OCI-LY1 (cell line): Measurements from ENCODE around the gene ZNF407.

Source experiments
- H2AFZ ChIP-seq: fragments of 200-600 bp; sonication (generic), shearing (Covaris generic); 2 replicates; pipeline ENCODE4 v1.6.0; 2014; ENCODE audit warnings: antibody characterized with exemption, mild to moderate bottlenecking, low read length
- H3F3A ChIP-seq: fragments of 200-600 bp; sonication (generic), shearing (Covaris generic); 2 replicates; pipeline ENCODE4 v1.6.0; 2014; ENCODE audit warnings: mild to moderate bottlenecking, antibody characterized with exemption, low read length, moderate library complexity; ENCODE audit not compliant: insufficient read depth
- H3K27ac ChIP-seq: fragments of 200-600 bp; sonication (generic); 2 replicates; pipeline ENCODE4 v1.5.1; 2014; ENCODE audit warnings: low read length, mixed run types, mild to moderate bottlenecking, low read depth; ENCODE audit not compliant: poor library complexity, severe bottlenecking
- H3K27me3 ChIP-seq: fragments of 200-600 bp; sonication (generic); 2 replicates; pipeline ENCODE4 v1.6.0; 2014; ENCODE audit warnings: antibody characterized with exemption, mild to moderate bottlenecking, low read length, moderate library complexity; ENCODE audit not compliant: insufficient read depth
- H3K36me3 ChIP-seq: fragments of 200-600 bp; sonication (generic); 2 replicates; pipeline ENCODE4 v1.6.1; 2014; ENCODE audit warnings: mild to moderate bottlenecking, antibody characterized with exemption, low read length, moderate library complexity, mixed read lengths; ENCODE audit not compliant: insufficient read depth
- H3K4me1 ChIP-seq: fragments of 200-600 bp; sonication (generic); 2 replicates; pipeline ENCODE4 v1.5.1; 2014; ENCODE audit warnings: mild to moderate bottlenecking, low read length, moderate library complexity; ENCODE audit not compliant: insufficient read depth, severe bottlenecking
- H3K4me2 ChIP-seq: fragments of 200-600 bp; sonication (generic), shearing (Covaris generic); 2 replicates; pipeline ENCODE4 v1.6.1; 2014; ENCODE audit warnings: low read length
- H3K4me3 ChIP-seq: fragments of 200-600 bp; sonication (generic); 2 replicates; pipeline ENCODE4 v1.5.1; 2014; ENCODE audit warnings: low read length, low read depth, mild to moderate bottlenecking, mixed read lengths; ENCODE audit not compliant: poor library complexity, severe bottlenecking
- H3K79me2 ChIP-seq: fragments of 200-600 bp; shearing (Covaris generic); 2 replicates; pipeline ENCODE4 v1.6.1; 2016; ENCODE audit warnings: mixed run types, low read length, mixed read lengths; ENCODE audit not compliant: insufficient read depth
- H3K9ac ChIP-seq: fragments of 200-600 bp; sonication (generic), shearing (Covaris generic); 2 replicates; pipeline ENCODE4 v1.6.1; 2014; ENCODE audit warnings: mild to moderate bottlenecking, low read length, mixed read lengths
- H3K9me2 ChIP-seq: fragments of 200-600 bp; sonication (generic), shearing (Covaris generic); 2 replicates; pipeline ENCODE4 v1.6.1; 2014; ENCODE audit warnings: low read depth, mild to moderate bottlenecking, low read length, mixed read lengths
- H3K9me3 ChIP-seq: fragments of 200-600 bp; shearing (Covaris generic); 2 replicates; pipeline ENCODE4 v1.6.1; 2014; ENCODE audit warnings: low read length, mixed read lengths
- H4K20me1 ChIP-seq: fragments of 200-600 bp; sonication (generic), shearing (Covaris generic); 2 replicates; pipeline ENCODE4 v1.6.0; 2016; ENCODE audit warnings: mild to moderate bottlenecking, low read length; ENCODE audit not compliant: insufficient read depth
- CTCF ChIP-seq: fragments of 200-600 bp; sonication (generic), shearing (Covaris generic); IDR thresholded peaks from 2 replicates; pipeline ENCODE4 v1.5.1; 2017; ENCODE audit warnings: mild to moderate bottlenecking, antibody characterized with exemption, low read length, moderate library complexity, mixed read lengths
- EZH2 ChIP-seq: fragments of 200-600 bp; sonication (generic), shearing (Covaris generic); IDR thresholded peaks from 2 replicates; pipeline ENCODE4 v1.8.0; 2017; ENCODE audit warnings: borderline replicate concordance, mixed run types, mild to moderate bottlenecking, antibody characterized with exemption, low read length, moderate library complexity, mixed read lengths

ZNF407 gene

GRCh38 chr18:74902147-74902455 lies 304.4 kb downstream of the ZNF407 start:
- H3K36me3 ChIP-seq, result no peaks in the 10 kb centered on the region
- H3K4me3 ChIP-seq, result no peak overlapping the region
- H3F3A ChIP-seq, result no peaks in the 10 kb centered on the region
- no peaks in the 10 kb centered on the region for H3K9me3 ChIP-seq
- H3K4me2 ChIP-seq, result no peak overlapping the region
- no peaks in the 10 kb centered on the region for H3K4me1 ChIP-seq
- H4K20me1 ChIP-seq, result no peaks in the 10 kb centered on the region
- H3K9me2 ChIP-seq, result no peaks in the 10 kb centered on the region
- TF ChIP-seq EZH2, result no peak
- no peak for TF ChIP-seq CTCF
- H3K27me3 ChIP-seq, result no peaks in the 10 kb centered on the region
- no peak overlapping the region for H2AFZ ChIP-seq
- H3K9ac ChIP-seq, result no peak overlapping the region
- H3K79me2 ChIP-seq, result no peaks in the 10 kb centered on the region
- no peak overlapping the region for H3K27ac ChIP-seq

GRCh38 chr18:74905247-74905646 lies 307.6 kb downstream of the ZNF407 start:
- Histone ChIP-seq H3K9ac (no peak overlapping the region), H3K9me2 (no peaks in the 10 kb centered on the region), H2AFZ (no peak overlapping the region), H3K4me2 (no peak overlapping the region), H3K9me3 (no peaks in the 10 kb centered on the region), H3K36me3 (no peaks in the 10 kb centered on the region), H3K27me3 (no peaks in the 10 kb centered on the region), H3K4me1 (no peaks in the 10 kb centered on the region), H3K27ac (no peak overlapping the region), H3K4me3 (no peak overlapping the region), H3F3A (no peaks in the 10 kb centered on the region), H3K79me2 (no peaks in the 10 kb centered on the region), H4K20me1 (no peaks in the 10 kb centered on the region)
- TF ChIP-seq EZH2 (no peak), CTCF (no peak)

- no peak for TF ChIP-seq EZH2
- no peak for TF ChIP-seq CTCF
- no peak overlapping the region for H3K27ac ChIP-seq
Measured at GRCh38 chr18:74906184-74906583, 308.5 kb downstream of the ZNF407 start.

More at GRCh38 chr18:74906184-74906583, 308.5 kb downstream of the ZNF407 start:
- Histone ChIP-seq H3F3A (no peaks in the 10 kb centered on the region), H3K4me2 (no peak overlapping the region), H3K27me3 (no peaks in the 10 kb centered on the region), H2AFZ (no peak overlapping the region), H3K4me1 (no peaks in the 10 kb centered on the region), H3K9me2 (no peaks in the 10 kb centered on the region), H3K9ac (no peak overlapping the region), H3K36me3 (no peaks in the 10 kb centered on the region), H3K4me3 (no peak overlapping the region), H3K9me3 (no peaks in the 10 kb centered on the region), H3K79me2 (no peaks in the 10 kb centered on the region), H4K20me1 (no peaks in the 10 kb centered on the region)
